OCI-LY1 (cell line): ENCODE data around the gene RHOU.

ENCODE experiments used
- CTCF ChIP-seq: fragments of 200-600 bp; sonication (generic), shearing (Covaris generic); IDR thresholded peaks from 2 replicates; pipeline ENCODE4 v1.5.1; 2017; ENCODE audit warnings: mild to moderate bottlenecking, antibody characterized with exemption, low read length, moderate library complexity, mixed read lengths
- EZH2 ChIP-seq: fragments of 200-600 bp; sonication (generic), shearing (Covaris generic); IDR thresholded peaks from 2 replicates; pipeline ENCODE4 v1.8.0; 2017; ENCODE audit warnings: borderline replicate concordance, mixed run types, mild to moderate bottlenecking, antibody characterized with exemption, low read length, moderate library complexity, mixed read lengths

- no peak for TF ChIP-seq CTCF
- TF ChIP-seq EZH2, result no peak
These were observed 58.9 kb downstream of the RHOU start for GRCh38 chr1:228794173-228794572.
